Ovary (tissue), 9 donors: Measurements from ENCODE around the gene PGP. TPM values are rescaled to one million over a fixed set of nuclear protein-coding genes. Genes with fewer than 3 reads are reported as not detected.

ENCODE experiments used
- DNase-seq, 5 donors: peaks; one replicate each; pipeline ENCODE4 v3.0.0-alpha.2; 2019 to 2020
- H3K27ac ChIP-seq, 2 donors: fragments of 200-600 bp; one replicate each; pipeline versions ENCODE4 v1.5.1 to v1.8.0; 2019 to 2022
- H3K27me3 ChIP-seq: fragments of 200-600 bp; one replicate; pipeline ENCODE4 v1.8.0; 2022
- H3K36me3 ChIP-seq: fragments of 200-600 bp; sonication (generic); one replicate; pipeline ENCODE4 v1.5.1; 2019
- H3K4me1 ChIP-seq: one replicate; pipeline ENCODE4 v1.8.1; 2013; ENCODE audit warnings: mild to moderate bottlenecking, moderate library complexity; ENCODE audit not compliant: insufficient read depth
- H3K4me3 ChIP-seq: fragments of 200-600 bp; sonication (generic); one replicate; pipeline ENCODE4 v1.5.1; 2017
- H3K9me3 ChIP-seq, 2 donors: fragments of 200-600 bp in 1 of 2; sonication (generic) in 1 of 2; one replicate each; pipeline versions ENCODE4 v1.5.1 to v1.8.1; 2013 to 2019; ENCODE audit warnings: mild to moderate bottlenecking in 1 of 2, moderate library complexity in 1 of 2
- CTCF ChIP-seq, 3 donors: fragments of 450-650 bp in 2 of 3; fragments of 200-600 bp in 1 of 3; IDR thresholded peaks; one replicate each; pipeline versions ENCODE4 v1.5.1 to v1.8.0; 2016 to 2022; ENCODE audit warnings: antibody characterized with exemption in 3 of 3, mild to moderate bottlenecking in 1 of 3
- EP300 ChIP-seq: sonication (generic); formaldehyde crosslinking; IDR thresholded peaks from one replicate; pipeline ENCODE4 v1.6.1; 2017; ENCODE audit warnings: antibody characterized with exemption
- POLR2A ChIP-seq: fragments of 450-650 bp; IDR thresholded peaks from one replicate; pipeline ENCODE4 v1.6.1; 2017; ENCODE audit warnings: antibody characterized with exemption, mild to moderate bottlenecking, moderate library complexity
- WGBS, 3 donors: extraction: QIAGEN DNeasy Blood & Tissue Kit in 1 of 3; methylation state at CpG; one replicate each; pipeline versions ENCODE4 v1.1.5 to v1.1.7; 2013 to 2017; 5-methylcytosine and 5-hydroxymethylcytosine counted together
- intact Hi-C, 4 donors: fragments of 100-400 bp; cut with DNase I; formaldehyde crosslinking; loops; one replicate each; pipeline versions ENCODE4 v1.11.0 to v1.15.1; 2022 to 2023
- polyA plus RNA-seq, 2 donors: library from polyadenylated mRNA; stranded (reverse); fragments of 200-250 nt in 1 of 2; fragments of 350-450 nt in 1 of 2; fragmentation: Illumina TruSeq in 1 of 2; extraction: RNeasy Lipid Tissue Mini Kit (QIAGEN cat#74804) in 1 of 2; gene quantifications; one replicate each; pipeline ENCODE4 v1.2.3, GENCODE V29; 2013 to 2014
- total RNA-seq, 7 donors: library from RNA; depleted of rRNA in 2 of 7; stranded (reverse); fragments of >200 nt in 2 of 7; fragmentation: NEBNext Ultra II Directional in 3 of 7; extraction: Animal tissue kit (Norgen Biotek cat#: 25700) in 3 of 7; gene quantifications; one replicate each; pipeline versions ENCODE4 v1.1.0 to v1.2.4, GENCODE V29; 2016 to 2023
- donor health status: DM: no; HTN: no; CAD: no; lungs with moderate emphysema.
- donor health status: DM: no; HTN: no; CAD: no.
- donor health status: Bipolar disorder and iron deficiency.
- donor health status: DM: yes; HTN: yes; CAD: no.
- donor health status: DM: no; HTN: no; CAD: no.
- donor health status: DM: yes; HTN: yes; CAD: no.

PGP gene
- total and polyA plus RNA-seq, 9 donors: 2.5 to 12.3 (median 6.9) TPM

DNA sequence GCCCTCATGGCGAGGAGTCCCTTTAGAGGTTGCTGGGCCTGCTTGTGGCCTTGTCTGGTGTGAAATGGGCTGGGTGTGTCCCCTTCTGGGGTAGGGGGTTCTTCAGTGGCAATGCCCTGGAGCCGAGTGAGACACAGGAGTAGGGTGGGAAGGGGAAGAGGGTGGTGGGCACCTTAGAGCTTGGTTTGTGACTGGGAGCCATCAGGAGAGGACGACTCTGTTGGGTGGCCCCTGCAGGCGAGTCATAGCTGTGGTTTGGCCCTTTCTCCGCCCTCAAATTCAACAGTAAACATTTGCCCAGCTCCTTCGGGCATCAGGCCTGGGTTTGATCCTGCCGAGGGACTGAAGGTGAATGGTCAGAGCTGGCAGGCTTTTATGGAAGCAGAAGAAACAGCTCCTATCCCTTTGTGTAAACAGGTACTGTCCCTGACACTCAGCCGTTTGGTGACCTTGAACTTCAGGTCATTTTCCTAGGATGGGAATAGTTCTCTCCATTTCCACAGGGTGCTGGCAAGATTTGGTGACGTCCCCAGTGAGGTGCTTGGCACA, 11.7 kb upstream of the PGP start:
- Histone ChIP-seq H3K36me3 (no peaks in the 10 kb centered on the region), H3K9me3 (no peaks in the 10 kb centered on the region), H3K4me3 (no peak overlapping the region), H3K4me1 (peaks cover 5% of the 10 kb centered on the region), H3K27me3 (no peaks in the 10 kb centered on the region), H3K27ac (no peak overlapping the region)
- WGBS, 3 donors: 46 to 62% (median 47%) methylated on average over 9 of the region's 9 CpGs
- no peak for DNase-seq
- intact Hi-C loops: no loop called here
- no peak for TF ChIP-seq EP300
- TF ChIP-seq POLR2A: no peak
- no peak for TF ChIP-seq CTCF (IDR thresholded peaks at IDR 0.05)

DNA sequence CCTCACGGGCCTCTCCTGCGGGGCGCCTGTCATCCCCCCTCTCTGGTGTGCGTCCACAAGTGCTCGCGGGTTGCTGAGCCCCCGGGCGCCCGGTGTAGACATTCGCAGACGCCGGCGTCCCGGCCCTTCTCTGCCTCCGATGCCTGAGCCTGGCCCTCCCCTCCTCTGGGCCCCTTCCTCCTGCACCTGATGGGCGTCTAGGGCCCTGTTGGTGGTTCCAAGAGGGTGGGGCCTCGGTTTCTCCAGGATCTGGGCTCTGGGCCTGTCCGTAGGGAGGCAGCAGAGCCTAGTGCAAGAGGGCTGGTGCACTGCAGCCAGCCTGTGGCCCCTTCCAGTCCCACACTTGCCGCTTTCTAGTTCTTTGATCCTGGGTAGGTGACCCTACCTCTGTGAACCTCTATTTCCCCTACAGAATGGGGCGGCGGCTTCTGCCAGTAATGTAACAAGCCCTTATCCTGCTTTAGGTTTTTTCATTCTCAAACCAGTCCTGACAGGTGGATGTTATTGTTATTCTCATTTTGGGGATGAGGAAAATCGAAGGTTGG, 9.4 kb upstream of the PGP start:
- 5 to 6% (median 5%) methylated on average over 22 of the region's 22 CpGs for WGBS, 3 donors
- Histone ChIP-seq H3K9me3 (no peaks in the 10 kb centered on the region), H3K27me3 (no peaks in the 10 kb centered on the region), H3K36me3 (no peaks in the 10 kb centered on the region), H3K27ac (peak overlapping the region; percentile 8 to 55), H3K4me1 (peaks cover 5% of the 10 kb centered on the region), H3K4me3 (peak overlapping the region; percentile 89)
- no peak for TF ChIP-seq CTCF (IDR thresholded peaks at IDR 0.05)
- TF ChIP-seq EP300: no peak
- no peak for TF ChIP-seq POLR2A
- intact Hi-C loops: no loop called here
- peak in 2 of 5 donors; percentile 58 to 63 for DNase-seq

DNA sequence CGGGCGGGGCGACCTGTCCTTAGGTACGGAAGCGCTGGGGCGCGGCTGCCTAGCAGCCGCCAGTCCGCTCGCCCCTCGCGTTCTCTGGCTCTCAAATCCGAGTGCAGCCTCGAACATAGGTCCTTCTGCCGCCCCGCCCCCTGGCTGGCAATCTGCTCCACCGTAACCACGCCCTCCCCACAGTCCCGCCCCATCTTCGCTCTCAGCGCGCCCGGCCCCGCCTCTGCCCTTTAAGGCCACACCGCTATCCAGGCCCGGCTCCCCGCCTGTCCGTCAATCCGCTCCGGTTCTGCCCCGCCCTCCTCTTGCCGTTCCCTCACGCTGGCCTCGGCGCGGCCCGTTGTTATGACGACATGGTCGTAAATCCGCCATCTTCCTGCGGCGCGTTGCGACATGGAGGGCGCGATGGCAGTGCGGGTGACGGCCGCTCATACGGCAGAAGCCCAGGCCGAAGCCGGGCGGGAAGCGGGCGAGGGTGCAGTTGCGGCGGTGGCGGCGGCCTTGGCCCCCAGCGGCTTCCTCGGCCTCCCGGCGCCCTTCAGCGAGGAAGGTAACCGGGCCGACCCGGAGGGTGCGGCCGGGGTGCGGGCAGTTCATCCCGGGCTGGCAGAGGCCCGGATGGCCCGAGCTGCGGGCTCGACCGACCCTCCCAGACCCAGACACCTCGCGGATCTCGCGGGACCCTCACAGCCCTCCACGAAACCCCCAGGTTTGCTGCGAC, 8.7 kb upstream of the PGP start, which contains the start of gene E4F1:
Gene E4F1, plus strand, starts transcription at position 371 of the 721 bp plus-strand sequence. Its CDS starts 23 bp downstream, at position 394.
- H3K4me3 ChIP-seq: peak within 1 kb of the TSS; percentile 89
- H3K27me3 ChIP-seq: no peaks in the 10 kb centered on the region
- peak within 1 kb of the TSS; percentile 8 to 55 for H3K27ac ChIP-seq
- no peak for TF ChIP-seq CTCF (IDR thresholded peaks at IDR 0.05)
- TF ChIP-seq EP300: peak; percentile 47
- TF ChIP-seq POLR2A: peak; percentile 90
- intact Hi-C loops: no loop called here
- H3K9me3 ChIP-seq: no peaks in the 10 kb centered on the region
- H3K36me3 ChIP-seq: no peaks in the 10 kb centered on the region
- peaks cover 5% of the 10 kb centered on the region for H3K4me1 ChIP-seq
- DNase-seq: peak; percentile 99
- WGBS, 3 donors: 0% methylated on average over 58 to 82 of the region's 82 CpGs

DNA sequence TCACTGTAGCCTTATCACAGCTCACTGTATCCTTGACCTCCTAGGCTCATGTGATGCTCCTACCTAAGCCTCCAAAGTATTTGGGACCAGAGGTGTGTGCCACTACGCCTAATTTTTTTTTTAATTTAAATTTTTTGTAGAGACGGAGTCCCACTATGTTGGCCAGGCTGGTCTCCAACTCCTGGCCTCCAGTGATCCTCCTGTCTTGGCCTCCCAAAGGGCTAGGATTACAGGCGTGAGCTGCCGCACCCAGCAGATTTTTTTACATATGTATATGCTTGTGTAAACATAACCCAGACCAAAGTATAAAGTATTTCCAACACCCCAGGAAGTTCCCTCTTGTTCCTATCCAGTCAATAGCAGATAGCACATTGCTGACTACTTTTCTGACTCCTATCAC, 1.7 kb upstream of the PGP start:
- Histone ChIP-seq H3K27me3 (no peaks in the 10 kb centered on the region), H3K9me3 (no peaks in the 10 kb centered on the region), H3K36me3 (no peaks in the 10 kb centered on the region), H3K27ac (no peak overlapping the region), H3K4me3 (no peak overlapping the region), H3K4me1 (peaks cover 8% of the 10 kb centered on the region)
- intact Hi-C loops: no loop called here
- DNase-seq: no peak
- no peak for TF ChIP-seq CTCF (IDR thresholded peaks at IDR 0.05)
- no peak for TF ChIP-seq POLR2A
- no peak for TF ChIP-seq EP300
- WGBS, 3 donors: 93 to 95% (median 95%) methylated on average over 4 of the region's 4 CpGs
